ENCODE results near the gene PGS1. TPM values are rescaled to one million over a fixed set of nuclear protein-coding genes. Genes with fewer than 3 reads are reported as not detected.

Gene PGS1
- total RNA-seq, 1 donor from 2014 or later: 50.2 TPM

GRCh38 chr17:78416791-78417530, 38.5 kb downstream of the PGS1 start:
- Mint-ChIP-seq H3K4me3 (ENCODE audit: unreplicated experiment) (peak overlapping the region; percentile 37), H3K4me1 (ENCODE audit: low read depth, unreplicated experiment) (peaks cover 59% of the 10 kb centered on the region), H3K9me3 (ENCODE audit: unreplicated experiment) (peaks cover 5% of the 10 kb centered on the region), H3K27ac (ENCODE audit: unreplicated experiment) (peak overlapping the region; percentile 59), H3K36me3 (ENCODE audit: unreplicated experiment) (peaks cover 6% of the 10 kb centered on the region), H3K27me3 (ENCODE audit: unreplicated experiment) (peaks cover 11% of the 10 kb centered on the region)
- DNase-seq: no peak
- no peak for TF ChIP-seq CTCF (IDR thresholded peaks at IDR 0.05; ENCODE audit: partially characterized antibody, unreplicated experiment)

GRCh38 chr17:78417531-78417909, 39.1 kb downstream of the PGS1 start:
- peaks cover 10% of the 10 kb centered on the region for H3K27me3 Mint-ChIP-seq (ENCODE audit: unreplicated experiment)
- TF ChIP-seq CTCF (IDR thresholded peaks at IDR 0.05; ENCODE audit: partially characterized antibody, unreplicated experiment): no peak
- peaks cover 55% of the 10 kb centered on the region for H3K4me1 Mint-ChIP-seq (ENCODE audit: low read depth, unreplicated experiment)
- H3K9me3 Mint-ChIP-seq (ENCODE audit: unreplicated experiment): peaks cover 5% of the 10 kb centered on the region
- no peak for DNase-seq
- peaks cover 6% of the 10 kb centered on the region for H3K36me3 Mint-ChIP-seq (ENCODE audit: unreplicated experiment)
- no peak overlapping the region for H3K27ac Mint-ChIP-seq (ENCODE audit: unreplicated experiment)
- no peak overlapping the region for H3K4me3 Mint-ChIP-seq (ENCODE audit: unreplicated experiment)

- H3K4me1 Mint-ChIP-seq (ENCODE audit: low read depth, unreplicated experiment): peaks cover 51% of the 10 kb centered on the region
- TF ChIP-seq CTCF (IDR thresholded peaks at IDR 0.05; ENCODE audit: partially characterized antibody, unreplicated experiment): no peak
- no peak for DNase-seq
- H3K27me3 Mint-ChIP-seq (ENCODE audit: unreplicated experiment): peaks cover 7% of the 10 kb centered on the region
- H3K9me3 Mint-ChIP-seq (ENCODE audit: unreplicated experiment): peaks cover 5% of the 10 kb centered on the region
- no peak overlapping the region for H3K4me3 Mint-ChIP-seq (ENCODE audit: unreplicated experiment)
- H3K36me3 Mint-ChIP-seq (ENCODE audit: unreplicated experiment): peaks cover 6% of the 10 kb centered on the region
- H3K27ac Mint-ChIP-seq (ENCODE audit: unreplicated experiment): peak overlapping the region; percentile 31
Measured at GRCh38 chr17:78418326-78419026, 40.0 kb downstream of the PGS1 start.

- H3K36me3 Mint-ChIP-seq (ENCODE audit: unreplicated experiment): peaks cover 6% of the 10 kb centered on the region
- peaks cover 5% of the 10 kb centered on the region for H3K9me3 Mint-ChIP-seq (ENCODE audit: unreplicated experiment)
- peak overlapping the region; percentile 67 for H3K4me3 Mint-ChIP-seq (ENCODE audit: unreplicated experiment)
- peaks cover 4% of the 10 kb centered on the region for H3K27me3 Mint-ChIP-seq (ENCODE audit: unreplicated experiment)
- peak; percentile 64 for DNase-seq
- peaks cover 39% of the 10 kb centered on the region for H3K4me1 Mint-ChIP-seq (ENCODE audit: low read depth, unreplicated experiment)
- peak overlapping the region; percentile 87 for H3K27ac Mint-ChIP-seq (ENCODE audit: unreplicated experiment)
- no peak for TF ChIP-seq CTCF (IDR thresholded peaks at IDR 0.05; ENCODE audit: partially characterized antibody, unreplicated experiment)
Measured at GRCh38 chr17:78419970-78420815, 41.7 kb downstream of the PGS1 start.

Measured in glutamatergic neuron (in vitro differentiated cells).